Peyer's patch (tissue), 4 donors: ENCODE measurements around the gene KLHL13. TPM values are rescaled to one million over a fixed set of nuclear protein-coding genes. Genes with fewer than 3 reads are reported as not detected.
"Not testable (repeated sequence)": the region's sequence is repeated elsewhere in the genome, so short reads cannot be mapped to it uniquely, and the experiment has no call there.

ENCODE experiments used
- DNase-seq, 3 donors: peaks; one replicate each; pipeline ENCODE4 v3.0.0-alpha.2; 2017 to 2019
- H3K27ac ChIP-seq, 4 donors: fragments of 200-600 bp; sonication (generic); one replicate each; pipeline ENCODE4 v1.5.1; 2016 to 2019
- H3K27me3 ChIP-seq, 2 donors: fragments of 200-600 bp; sonication (generic); one replicate each; pipeline ENCODE4 v1.5.1; 2019
- H3K36me3 ChIP-seq, 3 donors: fragments of 200-600 bp; sonication (generic); one replicate each; pipeline ENCODE4 v1.5.1; 2016 to 2019
- H3K4me1 ChIP-seq, 4 donors: fragments of 200-600 bp; sonication (generic); one replicate each; pipeline ENCODE4 v1.5.1; 2016 to 2019
- H3K4me3 ChIP-seq, 4 donors: fragments of 200-600 bp; sonication (generic); 1 replicate in 3 of 4; 2 replicates in 1 of 4; pipeline ENCODE4 v1.5.1; 2016 to 2019; ENCODE audit warnings: mild to moderate bottlenecking in 1 of 4
- H3K9me3 ChIP-seq, 4 donors: fragments of 200-600 bp; sonication (generic); one replicate each; pipeline ENCODE4 v1.5.1; 2016 to 2019; ENCODE audit warnings: mild to moderate bottlenecking in 1 of 4
- CTCF ChIP-seq, 6 experiments: fragments of 450-650 bp in 4 of 6; fragments of 200-600 bp in 2 of 6; sonication (generic) in 1 of 6; IDR thresholded peaks; one replicate each; pipeline ENCODE4 v1.5.1; 2017 to 2019; ENCODE audit warnings: antibody characterized with exemption in 6 of 6, mild to moderate bottlenecking in 3 of 6, moderate library complexity in 1 of 6
- POLR2A ChIP-seq, 2 donors: fragments of 450-650 bp; IDR thresholded peaks; one replicate each; pipeline ENCODE4 v1.5.1; 2017; ENCODE audit warnings: antibody characterized with exemption in 2 of 2, mild to moderate bottlenecking in 2 of 2, moderate library complexity in 2 of 2
- total RNA-seq, 4 donors: library from RNA; depleted of rRNA; stranded (reverse); fragments of >200 nt; gene quantifications; one replicate each; pipeline ENCODE4 v1.1.0, GENCODE V29; 2016

Gene KLHL13
- total RNA-seq, 4 donors from 2014 or later = 4.0 to 14.0 (median 8.1) TPM

GRCh38 chrX:118025226-118025625, 91.4 kb downstream of the KLHL13 start:
- Histone ChIP-seq H3K4me1 (no peaks in the 10 kb centered on the region), H3K27me3 (no peaks in the 10 kb centered on the region), H3K36me3 (no peaks in the 10 kb centered on the region), H3K9me3 (no peaks in the 10 kb centered on the region), H3K4me3 (no peak overlapping the region), H3K27ac (no peak overlapping the region)
- no peak for TF ChIP-seq POLR2A (IDR thresholded peaks at IDR 0.05)
- TF ChIP-seq CTCF (IDR thresholded peaks at IDR 0.05) = no peak
- no peak for DNase-seq

DNA sequence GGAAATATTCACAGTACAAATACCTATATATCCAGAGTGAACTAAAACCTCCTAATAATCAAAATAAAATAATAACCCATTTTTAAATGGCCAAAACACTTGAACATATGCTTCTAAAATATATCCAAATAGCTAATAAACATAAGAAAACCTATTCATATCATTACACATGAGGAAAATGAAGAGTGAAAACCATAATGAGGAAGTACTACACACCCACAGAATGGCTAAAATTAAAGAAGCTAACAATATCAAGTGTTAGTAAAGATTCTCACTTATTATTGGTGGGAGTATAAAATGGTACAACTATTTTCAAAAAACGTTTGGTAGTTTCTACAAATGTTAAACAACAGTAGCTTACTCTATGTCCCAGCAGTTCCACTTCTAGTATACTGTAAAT, 92.1 kb downstream of the KLHL13 start:
- Histone ChIP-seq H3K27me3 (no peaks in the 10 kb centered on the region), H3K4me3 (no peak overlapping the region), H3K27ac (no peak overlapping the region), H3K36me3 (no peaks in the 10 kb centered on the region), H3K4me1 (no peaks in the 10 kb centered on the region), H3K9me3 (no peaks in the 10 kb centered on the region)
- TF ChIP-seq POLR2A (IDR thresholded peaks at IDR 0.05) (no peak), CTCF (IDR thresholded peaks at IDR 0.05) (no peak)
- no peak for DNase-seq

- no peak overlapping the region for H3K27ac ChIP-seq
- no peaks in the 10 kb centered on the region for H3K9me3 ChIP-seq
- H3K36me3 ChIP-seq = no peaks in the 10 kb centered on the region
- no peaks in the 10 kb centered on the region for H3K27me3 ChIP-seq
- no peak for DNase-seq
- no peaks in the 10 kb centered on the region for H3K4me1 ChIP-seq
- H3K4me3 ChIP-seq = no peak overlapping the region
- TF ChIP-seq CTCF (IDR thresholded peaks at IDR 0.05) (no peak), POLR2A (IDR thresholded peaks at IDR 0.05) (no peak)
Observed at GRCh38 chrX:118022753-118023152, 93.9 kb downstream of the KLHL13 start.

GRCh38 chrX:118016422-118016821, 100.2 kb downstream of the KLHL13 start:
- no peak overlapping the region for H3K27ac ChIP-seq
- H3K36me3 ChIP-seq = no peaks in the 10 kb centered on the region
- TF ChIP-seq POLR2A (IDR thresholded peaks at IDR 0.05) (no peak), CTCF (IDR thresholded peaks at IDR 0.05) (no peak)
- no peak for DNase-seq
- no peaks in the 10 kb centered on the region for H3K4me1 ChIP-seq
- H3K9me3 ChIP-seq = no peaks in the 10 kb centered on the region
- H3K27me3 ChIP-seq = no peaks in the 10 kb centered on the region
- H3K4me3 ChIP-seq = no peak overlapping the region

DNA sequence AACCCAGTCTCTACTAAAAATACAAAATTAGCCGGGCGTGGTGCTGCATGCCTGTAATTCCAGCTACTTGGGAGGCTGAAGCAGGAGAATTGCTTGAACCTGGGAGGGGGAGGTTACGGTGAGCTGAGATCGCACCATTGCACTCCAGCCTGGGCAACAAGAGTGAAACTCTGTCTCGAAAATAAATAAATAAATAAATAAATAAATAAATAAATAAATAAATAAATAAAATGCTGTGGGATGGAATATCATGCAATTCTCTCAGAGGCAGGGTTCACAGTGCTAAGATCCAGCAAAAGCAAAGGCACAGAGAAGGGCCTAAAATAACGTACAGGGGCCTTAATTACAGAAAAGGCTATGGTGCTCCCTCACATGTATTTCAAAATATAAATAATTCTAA, 114.2 kb downstream of the KLHL13 start:
- H3K4me1 ChIP-seq, H3K27ac ChIP-seq, H3K9me3 ChIP-seq, DNase-seq, H3K4me3 ChIP-seq, H3K36me3 ChIP-seq, H3K27me3 ChIP-seq: not testable (repeated sequence)

- DNase-seq = no peak
- no peaks in the 10 kb centered on the region for H3K36me3 ChIP-seq
- no peaks in the 10 kb centered on the region for H3K27me3 ChIP-seq
- no peak overlapping the region for H3K27ac ChIP-seq
- H3K4me3 ChIP-seq = no peak overlapping the region
- TF ChIP-seq CTCF (IDR thresholded peaks at IDR 0.05) (no peak), POLR2A (IDR thresholded peaks at IDR 0.05) (no peak)
- no peaks in the 10 kb centered on the region for H3K9me3 ChIP-seq
- H3K4me1 ChIP-seq = no peaks in the 10 kb centered on the region
Observed at GRCh38 chrX:118000518-118000917, 116.1 kb downstream of the KLHL13 start.
